Type B pancreatic cell (in vitro differentiated cells): Measurements from ENCODE around the gene XRCC4. TPM values are rescaled to one million over a fixed set of nuclear protein-coding genes. Genes with fewer than 3 reads are reported as not detected.

ENCODE experiments used
- DNase-seq: peaks from one replicate; pipeline ENCODE4 v3.0.0; 2021; ENCODE audit warnings: mixed read lengths; ENCODE audit not compliant: unreplicated experiment; ENCODE audit errors: extremely low spot score
- H3K27ac Mint-ChIP-seq: 2 replicates; pipeline ENCODE4 v1.8.0; 2021; ENCODE audit warnings: mild to moderate bottlenecking, mixed read lengths
- H3K27me3 Mint-ChIP-seq: 2 replicates; pipeline ENCODE4 v1.8.0; 2021; ENCODE audit warnings: mixed read lengths
- H3K36me3 Mint-ChIP-seq: 2 replicates; pipeline ENCODE4 v1.8.0; 2021; ENCODE audit warnings: mixed read lengths
- H3K4me1 Mint-ChIP-seq: one replicate; pipeline ENCODE4 v1.8.0; 2021; ENCODE audit warnings: mixed read lengths; ENCODE audit not compliant: unreplicated experiment
- H3K4me3 Mint-ChIP-seq: 2 replicates; pipeline ENCODE4 v1.8.0; 2021; ENCODE audit warnings: mild to moderate bottlenecking, mixed read lengths
- H3K9me3 Mint-ChIP-seq: 2 replicates; pipeline ENCODE4 v1.8.0; 2021; ENCODE audit warnings: mixed read lengths
- total RNA-seq: library from RNA; stranded (reverse); gene quantifications from 2 replicates; pipeline ENCODE4 v1.2.1, GENCODE V29; 2021; ENCODE audit warnings: low replicate concordance
- TF ChIP-seq, protein P1 (sequence below): fragments of 200-600 bp; sonication (generic); conservative IDR thresholded peaks from 2 replicates; pipeline ENCODE4 v1.5.0; 2021; ENCODE audit warnings: antibody characterized with exemption, mild to moderate bottlenecking

Gene XRCC4
- total RNA-seq, 1 donor from 2014 or later, result 7.4 TPM

DNA sequence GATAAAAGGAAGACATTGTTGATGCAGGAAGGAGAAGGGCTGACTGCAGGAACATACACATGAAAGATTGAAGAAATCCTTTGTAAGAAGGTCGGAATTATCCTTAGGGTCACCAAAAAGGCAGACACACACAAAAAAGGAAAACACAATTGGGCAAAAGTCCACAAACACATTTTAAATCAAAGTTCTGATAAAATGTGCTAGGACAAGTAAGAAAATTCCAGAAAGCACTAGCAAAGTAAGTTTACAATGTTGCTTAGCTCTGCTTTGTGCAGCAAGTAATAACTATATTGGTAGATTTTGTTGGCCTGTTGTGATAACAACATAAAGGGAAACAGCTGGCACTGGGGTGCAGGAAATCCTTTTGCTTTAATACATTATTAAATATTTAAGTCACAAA is 294.4 kb downstream of the XRCC4 start:
- no peak overlapping the region for H3K27ac Mint-ChIP-seq
- H3K27me3 Mint-ChIP-seq, result no peaks in the 10 kb centered on the region
- H3K4me1 Mint-ChIP-seq, result peaks cover 4% of the 10 kb centered on the region
- no peak overlapping the region for H3K4me3 Mint-ChIP-seq
- TF ChIP-seq, protein P1, sequence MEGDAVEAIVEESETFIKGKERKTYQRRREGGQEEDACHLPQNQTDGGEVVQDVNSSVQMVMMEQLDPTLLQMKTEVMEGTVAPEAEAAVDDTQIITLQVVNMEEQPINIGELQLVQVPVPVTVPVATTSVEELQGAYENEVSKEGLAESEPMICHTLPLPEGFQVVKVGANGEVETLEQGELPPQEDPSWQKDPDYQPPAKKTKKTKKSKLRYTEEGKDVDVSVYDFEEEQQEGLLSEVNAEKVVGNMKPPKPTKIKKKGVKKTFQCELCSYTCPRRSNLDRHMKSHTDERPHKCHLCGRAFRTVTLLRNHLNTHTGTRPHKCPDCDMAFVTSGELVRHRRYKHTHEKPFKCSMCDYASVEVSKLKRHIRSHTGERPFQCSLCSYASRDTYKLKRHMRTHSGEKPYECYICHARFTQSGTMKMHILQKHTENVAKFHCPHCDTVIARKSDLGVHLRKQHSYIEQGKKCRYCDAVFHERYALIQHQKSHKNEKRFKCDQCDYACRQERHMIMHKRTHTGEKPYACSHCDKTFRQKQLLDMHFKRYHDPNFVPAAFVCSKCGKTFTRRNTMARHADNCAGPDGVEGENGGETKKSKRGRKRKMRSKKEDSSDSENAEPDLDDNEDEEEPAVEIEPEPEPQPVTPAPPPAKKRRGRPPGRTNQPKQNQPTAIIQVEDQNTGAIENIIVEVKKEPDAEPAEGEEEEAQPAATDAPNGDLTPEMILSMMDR, result no peak
- DNase-seq, result no peak
- H3K36me3 Mint-ChIP-seq, result no peaks in the 10 kb centered on the region
- H3K9me3 Mint-ChIP-seq, result peaks cover 8% of the 10 kb centered on the region

- TF ChIP-seq, protein P1, result no peak
- H3K27me3 Mint-ChIP-seq, result no peaks in the 10 kb centered on the region
- no peak for DNase-seq
- peaks cover 4% of the 10 kb centered on the region for H3K4me1 Mint-ChIP-seq
- no peaks in the 10 kb centered on the region for H3K36me3 Mint-ChIP-seq
- peak overlapping the region; percentile 4 for H3K27ac Mint-ChIP-seq
- peaks cover 6% of the 10 kb centered on the region for H3K9me3 Mint-ChIP-seq
- H3K4me3 Mint-ChIP-seq, result no peak overlapping the region
Measured at GRCh38 chr5:83374547-83374946, 297.2 kb downstream of the XRCC4 start.

DNA sequence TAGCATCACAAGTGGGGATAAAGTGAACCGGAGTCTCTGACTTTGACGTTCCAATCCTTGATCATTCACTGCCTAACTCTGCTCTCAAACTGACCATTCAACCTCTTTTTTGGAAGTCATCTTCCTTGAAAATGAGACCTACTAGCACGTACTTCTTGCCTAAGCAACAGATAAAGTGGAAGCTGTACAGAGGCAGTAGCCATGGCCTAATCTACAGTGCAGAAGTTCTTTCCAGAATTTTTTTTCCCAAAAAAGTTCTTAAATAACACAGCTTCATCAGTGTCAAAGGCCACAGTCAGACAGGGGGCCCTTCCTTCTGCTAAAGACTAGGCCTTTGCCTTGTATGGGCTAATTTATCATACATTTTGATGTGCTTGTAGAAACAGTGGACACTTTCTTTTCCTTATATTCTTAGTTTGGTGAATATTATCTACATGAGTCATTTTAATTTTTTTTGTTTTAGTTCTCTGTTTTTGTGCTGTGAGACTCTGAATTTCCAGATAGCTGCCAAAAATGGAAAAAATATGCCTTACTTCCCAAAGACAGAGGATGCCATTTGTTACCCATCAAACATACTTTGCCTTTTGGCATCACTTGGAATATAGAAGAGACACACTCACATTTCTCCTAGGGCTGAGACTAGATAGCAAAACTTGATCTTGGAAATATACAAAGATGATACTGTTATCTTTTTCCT is 297.9 kb downstream of the XRCC4 start:
- Mint-ChIP-seq H3K9me3 (peaks cover 6% of the 10 kb centered on the region), H3K4me1 (peaks cover 4% of the 10 kb centered on the region), H3K27ac (peak overlapping the region; percentile 4), H3K27me3 (no peaks in the 10 kb centered on the region), H3K36me3 (no peaks in the 10 kb centered on the region), H3K4me3 (no peak overlapping the region)
- TF ChIP-seq, protein P1, result no peak
- no peak for DNase-seq

GRCh38 chr5:83376461-83376860 is 299.1 kb downstream of the XRCC4 start:
- DNase-seq, result no peak
- H3K9me3 Mint-ChIP-seq, result no peaks in the 10 kb centered on the region
- H3K4me3 Mint-ChIP-seq, result no peak overlapping the region
- peaks cover 4% of the 10 kb centered on the region for H3K4me1 Mint-ChIP-seq
- H3K36me3 Mint-ChIP-seq, result no peaks in the 10 kb centered on the region
- TF ChIP-seq, protein P1, result no peak
- no peaks in the 10 kb centered on the region for H3K27me3 Mint-ChIP-seq
- no peak overlapping the region for H3K27ac Mint-ChIP-seq

- no peak for DNase-seq
- H3K4me3 Mint-ChIP-seq, result no peak overlapping the region
- H3K9me3 Mint-ChIP-seq, result no peaks in the 10 kb centered on the region
- TF ChIP-seq, protein P1, result no peak
- no peaks in the 10 kb centered on the region for H3K36me3 Mint-ChIP-seq
- H3K27ac Mint-ChIP-seq, result no peak overlapping the region
- no peaks in the 10 kb centered on the region for H3K27me3 Mint-ChIP-seq
- H3K4me1 Mint-ChIP-seq, result peaks cover 4% of the 10 kb centered on the region
Measured at GRCh38 chr5:83377131-83377865, 300.0 kb downstream of the XRCC4 start.
